GM12864 (cell line): Measurements from ENCODE around the gene AQP2.

Experiments
- DNase-seq: peaks from one replicate; pipeline ENCODE4 v3.0.0-alpha.2; 2011; ENCODE audit warnings: low read depth
- H3K4me3 ChIP-seq: 2 replicates; pipeline ENCODE4 v1.5.1; 2011; ENCODE audit warnings: mild to moderate bottlenecking, low read depth, low read length, control low read depth
- TF ChIP-seq, protein P1 (sequence below): IDR thresholded peaks from 2 replicates; pipeline ENCODE4 v1.5.1; 2011; ENCODE audit warnings: low read depth, mild to moderate bottlenecking, moderate library complexity, low read length, control low read depth, inconsistent platforms; ENCODE audit errors: missing control alignments

AQP2 gene

DNA sequence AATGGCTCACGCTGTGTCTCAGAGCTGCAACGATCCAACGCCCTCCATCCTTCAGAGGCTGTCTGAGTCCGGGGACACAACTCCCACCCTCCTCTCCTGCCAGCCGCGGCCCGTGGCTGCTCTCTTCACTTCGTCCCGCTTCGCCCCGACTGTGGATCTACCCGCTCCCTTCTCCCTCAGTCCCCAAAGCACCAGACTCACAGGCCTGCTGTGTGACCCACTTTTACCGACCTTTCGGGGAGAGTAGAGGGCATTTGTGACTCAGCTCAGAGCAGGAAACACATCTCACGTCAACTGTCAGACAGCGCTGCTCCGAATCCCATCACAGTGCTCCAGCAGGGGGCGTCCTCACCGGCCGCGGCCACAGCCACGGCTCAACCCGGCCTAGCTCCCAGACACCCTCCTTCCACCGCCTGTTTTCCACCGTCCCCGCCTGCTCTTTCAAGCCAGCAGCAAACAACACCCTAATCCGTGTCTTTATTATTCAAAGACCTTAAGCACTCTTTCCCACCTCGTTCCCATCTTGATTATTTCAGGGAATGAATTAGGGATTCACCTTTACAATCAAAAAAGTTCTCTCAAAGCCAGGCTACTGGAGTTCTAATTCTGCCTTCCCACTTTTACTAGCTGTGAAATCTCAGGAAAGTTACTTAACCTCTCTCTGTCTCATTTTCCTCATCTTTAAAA, 5.0 kb upstream of the AQP2 start:
- TF ChIP-seq, protein P1, sequence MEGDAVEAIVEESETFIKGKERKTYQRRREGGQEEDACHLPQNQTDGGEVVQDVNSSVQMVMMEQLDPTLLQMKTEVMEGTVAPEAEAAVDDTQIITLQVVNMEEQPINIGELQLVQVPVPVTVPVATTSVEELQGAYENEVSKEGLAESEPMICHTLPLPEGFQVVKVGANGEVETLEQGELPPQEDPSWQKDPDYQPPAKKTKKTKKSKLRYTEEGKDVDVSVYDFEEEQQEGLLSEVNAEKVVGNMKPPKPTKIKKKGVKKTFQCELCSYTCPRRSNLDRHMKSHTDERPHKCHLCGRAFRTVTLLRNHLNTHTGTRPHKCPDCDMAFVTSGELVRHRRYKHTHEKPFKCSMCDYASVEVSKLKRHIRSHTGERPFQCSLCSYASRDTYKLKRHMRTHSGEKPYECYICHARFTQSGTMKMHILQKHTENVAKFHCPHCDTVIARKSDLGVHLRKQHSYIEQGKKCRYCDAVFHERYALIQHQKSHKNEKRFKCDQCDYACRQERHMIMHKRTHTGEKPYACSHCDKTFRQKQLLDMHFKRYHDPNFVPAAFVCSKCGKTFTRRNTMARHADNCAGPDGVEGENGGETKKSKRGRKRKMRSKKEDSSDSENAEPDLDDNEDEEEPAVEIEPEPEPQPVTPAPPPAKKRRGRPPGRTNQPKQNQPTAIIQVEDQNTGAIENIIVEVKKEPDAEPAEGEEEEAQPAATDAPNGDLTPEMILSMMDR, result peak; percentile 99
- DNase-seq, result peak; percentile 34
- H3K4me3 ChIP-seq, result no peak overlapping the region; the same call in 1 of the 2 replicates

DNA sequence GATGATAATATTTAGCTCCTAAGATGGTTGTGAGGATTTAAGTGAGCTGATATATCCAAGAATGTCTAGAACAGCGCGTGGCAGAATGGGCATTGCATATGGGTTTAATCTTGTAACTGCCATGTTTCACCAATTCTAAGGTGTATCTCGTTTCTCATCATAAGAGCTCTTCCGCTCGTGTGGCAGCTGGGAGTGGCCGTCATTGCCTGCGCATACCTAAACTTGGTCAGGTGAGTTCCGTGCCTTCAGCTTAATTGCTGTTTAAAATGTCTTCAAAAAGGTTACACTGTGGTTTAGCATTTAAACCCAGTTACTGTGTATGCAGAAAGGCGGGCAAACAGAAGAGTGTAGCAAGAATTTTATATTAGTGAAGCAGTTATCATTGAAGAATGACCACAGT, 4.5 kb upstream of the AQP2 start:
- TF ChIP-seq, protein P1, result no peak
- no peak overlapping the region for H3K4me3 ChIP-seq
- DNase-seq, result no peak

DNA sequence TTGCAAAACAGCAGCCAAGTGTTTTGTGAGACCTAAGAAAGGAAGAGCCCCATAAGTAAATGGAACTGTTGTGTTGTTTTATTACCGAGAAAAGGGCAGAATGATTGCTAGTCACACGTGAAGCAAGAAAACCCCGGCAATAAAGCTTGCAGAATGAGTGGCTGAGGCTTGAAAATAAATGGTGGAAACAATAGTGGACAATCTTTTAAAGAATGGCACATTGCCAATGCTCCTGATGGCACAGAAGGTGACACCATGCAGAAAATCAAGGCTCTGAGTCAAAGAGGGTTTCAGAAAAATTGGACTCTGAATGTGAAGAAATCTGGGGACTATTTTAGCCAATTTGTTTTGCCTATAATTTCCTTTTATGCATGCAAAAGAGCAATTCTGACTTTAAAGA, 4.0 kb upstream of the AQP2 start:
- no peak for DNase-seq
- no peak overlapping the region for H3K4me3 ChIP-seq
- TF ChIP-seq, protein P1, result no peak

DNA sequence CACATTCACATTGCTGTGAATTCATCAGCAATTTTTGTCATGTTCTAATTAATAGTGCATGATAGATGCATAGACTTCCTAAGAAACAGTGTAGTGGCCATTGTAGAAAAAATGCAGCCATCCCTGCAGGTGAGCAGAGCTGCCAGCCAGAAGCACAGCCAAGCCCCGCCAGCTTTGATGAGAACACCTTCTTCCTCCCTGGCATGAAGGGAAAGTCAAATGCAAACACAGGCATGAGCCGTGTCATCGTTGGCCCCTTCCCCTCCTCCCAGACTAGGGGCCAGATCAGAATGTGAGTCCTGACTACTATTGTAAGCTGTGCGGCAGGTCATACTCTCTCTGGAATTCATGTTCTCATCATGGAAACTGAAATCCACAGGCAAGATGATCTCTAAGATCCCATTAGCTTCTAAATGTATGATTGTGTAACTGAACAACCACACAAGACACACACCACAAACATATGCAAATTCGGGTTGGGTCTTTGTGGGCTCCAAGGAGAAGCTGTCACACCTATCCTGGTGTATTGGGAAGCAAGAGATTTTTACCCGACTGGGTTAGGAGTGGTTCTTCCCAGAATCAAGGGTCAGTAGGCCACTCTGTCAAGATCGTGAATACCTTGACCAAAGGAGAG, 2.8 kb upstream of the AQP2 start:
- TF ChIP-seq, protein P1, result no peak
- H3K4me3 ChIP-seq, result no peak overlapping the region
- no peak for DNase-seq

DNA sequence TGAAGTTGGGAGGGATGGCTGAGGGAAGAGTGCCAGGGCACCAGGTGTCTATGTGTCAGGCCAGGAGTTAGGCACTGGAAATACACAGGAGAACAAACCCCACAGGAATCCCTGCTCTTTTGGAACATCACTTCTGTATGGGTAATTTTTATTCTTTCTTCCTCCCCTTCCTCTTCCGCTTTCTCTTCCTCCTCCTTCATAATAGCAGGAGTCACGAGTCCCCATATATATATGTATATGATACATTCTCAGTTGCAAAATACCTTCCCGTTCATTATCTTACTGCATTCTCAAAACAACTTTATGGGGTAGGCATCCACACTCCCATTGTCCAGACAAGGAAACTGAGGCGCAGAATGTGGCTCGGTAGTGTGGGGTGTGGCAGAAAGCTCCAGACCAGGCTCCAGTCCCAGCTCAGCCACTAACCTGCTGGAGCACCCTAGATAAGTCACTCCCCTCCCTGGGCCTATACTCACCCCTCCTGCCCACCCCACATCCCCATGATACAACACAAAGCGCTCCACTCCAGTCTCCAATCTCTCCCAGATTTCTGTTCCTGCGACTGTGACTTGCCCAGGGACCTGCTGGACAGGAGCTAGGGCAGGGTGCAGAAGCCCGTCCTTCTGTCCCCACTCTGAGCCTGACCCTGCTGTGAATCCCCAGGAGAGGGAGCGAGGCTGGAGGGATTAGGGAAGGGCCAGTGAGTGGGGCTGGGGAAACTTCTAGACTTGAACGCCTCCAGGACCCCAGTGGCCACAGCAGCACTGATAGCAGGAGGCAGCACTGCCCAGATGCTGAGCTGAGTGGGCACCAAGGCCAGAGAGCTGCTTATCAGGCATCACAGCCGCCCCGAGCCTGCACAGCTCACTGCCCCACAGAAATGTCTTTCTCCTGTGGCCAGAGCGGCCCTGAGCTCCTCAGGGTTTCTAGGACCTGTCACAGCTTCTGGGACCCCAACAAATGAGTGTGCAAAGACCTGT, 1.4 kb upstream of the AQP2 start:
- TF ChIP-seq, protein P1, result no peak
- H3K4me3 ChIP-seq, result no peak overlapping the region
- no peak for DNase-seq

DNA sequence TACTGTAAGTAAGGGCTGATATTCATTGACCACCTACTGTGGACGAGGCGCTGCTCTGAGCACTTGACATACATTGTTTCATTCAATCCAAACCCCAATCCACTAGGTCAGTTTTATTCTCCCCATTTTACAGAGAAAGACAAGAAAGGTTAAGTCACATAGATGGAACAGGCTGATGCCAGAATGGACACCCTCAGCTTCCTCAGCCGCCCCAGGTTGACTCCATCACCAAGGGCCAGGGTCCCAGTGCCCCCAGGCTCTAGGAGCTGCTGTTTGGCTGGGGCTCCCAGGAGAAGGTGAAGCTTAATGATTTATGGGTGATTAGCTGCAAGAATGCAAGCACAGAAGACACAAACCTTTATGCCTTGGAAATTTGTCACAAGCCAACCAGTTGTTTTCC, 671 bp upstream of the AQP2 start:
- no peak overlapping the region for H3K4me3 ChIP-seq
- no peak for DNase-seq
- TF ChIP-seq, protein P1, result no peak
